ENCODE results near the gene NOL12. TPM values are rescaled to one million over a fixed set of nuclear protein-coding genes. Genes with fewer than 3 reads are reported as not detected.

NOL12 gene, protein sequence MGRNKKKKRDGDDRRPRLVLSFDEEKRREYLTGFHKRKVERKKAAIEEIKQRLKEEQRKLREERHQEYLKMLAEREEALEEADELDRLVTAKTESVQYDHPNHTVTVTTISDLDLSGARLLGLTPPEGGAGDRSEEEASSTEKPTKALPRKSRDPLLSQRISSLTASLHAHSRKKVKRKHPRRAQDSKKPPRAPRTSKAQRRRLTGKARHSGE
- 28.2 TPM for total RNA-seq

- Histone ChIP-seq H3K27ac (peak within 1 kb of the TSS; percentile 84), H3K4me1 (peaks cover 16% of the 10 kb centered on the region), H3K4me3 (peak within 1 kb of the TSS; percentile 76 to 83), H3K36me3 (peaks cover 0 to 8% of the 10 kb centered on the region in 2 donors), H3K9me3 (no peaks in the 10 kb centered on the region), H3K27me3 (no peaks in the 10 kb centered on the region)
- intact Hi-C loops (cut with DNase I) = no loop called here
- no peak for DNase-seq (ENCODE audit: extremely low spot score in 2 of 2)
- TF ChIP-seq POLR2A (IDR thresholded peaks at IDR 0.05) (no peak), POLR2AphosphoS5 (IDR thresholded peaks at IDR 0.05; ENCODE audit: insufficient read depth in 1 of 2, low read depth in 1 of 2) (peak; percentile 88 to 90)
- TF ChIP-seq, protein P1, sequence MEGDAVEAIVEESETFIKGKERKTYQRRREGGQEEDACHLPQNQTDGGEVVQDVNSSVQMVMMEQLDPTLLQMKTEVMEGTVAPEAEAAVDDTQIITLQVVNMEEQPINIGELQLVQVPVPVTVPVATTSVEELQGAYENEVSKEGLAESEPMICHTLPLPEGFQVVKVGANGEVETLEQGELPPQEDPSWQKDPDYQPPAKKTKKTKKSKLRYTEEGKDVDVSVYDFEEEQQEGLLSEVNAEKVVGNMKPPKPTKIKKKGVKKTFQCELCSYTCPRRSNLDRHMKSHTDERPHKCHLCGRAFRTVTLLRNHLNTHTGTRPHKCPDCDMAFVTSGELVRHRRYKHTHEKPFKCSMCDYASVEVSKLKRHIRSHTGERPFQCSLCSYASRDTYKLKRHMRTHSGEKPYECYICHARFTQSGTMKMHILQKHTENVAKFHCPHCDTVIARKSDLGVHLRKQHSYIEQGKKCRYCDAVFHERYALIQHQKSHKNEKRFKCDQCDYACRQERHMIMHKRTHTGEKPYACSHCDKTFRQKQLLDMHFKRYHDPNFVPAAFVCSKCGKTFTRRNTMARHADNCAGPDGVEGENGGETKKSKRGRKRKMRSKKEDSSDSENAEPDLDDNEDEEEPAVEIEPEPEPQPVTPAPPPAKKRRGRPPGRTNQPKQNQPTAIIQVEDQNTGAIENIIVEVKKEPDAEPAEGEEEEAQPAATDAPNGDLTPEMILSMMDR (IDR thresholded peaks at IDR 0.05) = peak in 1 of 3 experiments; percentile 26
These were observed at the start of gene NOL12 for GRCh38 chr22:37686002-37686982. Gene NOL12, plus strand, starts transcription at chr22:37686343. Its CDS starts 50 bp downstream, at chr22:37686393.

DNA sequence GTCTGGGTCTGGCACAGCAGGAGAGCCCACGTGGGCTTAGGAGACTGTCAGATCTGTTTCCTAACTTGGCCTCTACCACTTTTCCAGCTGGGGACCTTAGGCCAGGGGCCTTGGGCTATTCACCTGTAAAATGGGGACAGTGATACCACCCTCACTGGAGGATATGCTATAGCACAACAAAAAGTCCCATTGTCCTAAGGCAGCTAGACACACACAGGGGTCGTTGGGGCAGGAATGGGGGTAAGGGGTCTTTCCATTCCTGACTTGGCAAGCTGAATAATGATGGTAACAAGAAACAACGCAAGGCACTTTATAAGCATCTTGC lies 49.2 kb upstream of the NOL12 start:
- no peak for DNase-seq (ENCODE audit: extremely low spot score in 2 of 2)
- no peaks in the 10 kb centered on the region for H3K9me3 ChIP-seq
- H3K36me3 ChIP-seq = peaks cover 0 to 6% of the 10 kb centered on the region in 2 donors
- peaks cover 84% of the 10 kb centered on the region for H3K4me1 ChIP-seq
- peak overlapping the region; percentile 5 for H3K27ac ChIP-seq
- TF ChIP-seq, protein P1 (IDR thresholded peaks at IDR 0.05) = no peak
- no peak for TF ChIP-seq POLR2AphosphoS5 (IDR thresholded peaks at IDR 0.05; ENCODE audit: insufficient read depth in 1 of 2, low read depth in 1 of 2)
- no peak for TF ChIP-seq POLR2A (IDR thresholded peaks at IDR 0.05)
- H3K4me3 ChIP-seq = no peak overlapping the region
- no peaks in the 10 kb centered on the region for H3K27me3 ChIP-seq
- intact Hi-C loops (cut with DNase I) = no loop called here

DNA sequence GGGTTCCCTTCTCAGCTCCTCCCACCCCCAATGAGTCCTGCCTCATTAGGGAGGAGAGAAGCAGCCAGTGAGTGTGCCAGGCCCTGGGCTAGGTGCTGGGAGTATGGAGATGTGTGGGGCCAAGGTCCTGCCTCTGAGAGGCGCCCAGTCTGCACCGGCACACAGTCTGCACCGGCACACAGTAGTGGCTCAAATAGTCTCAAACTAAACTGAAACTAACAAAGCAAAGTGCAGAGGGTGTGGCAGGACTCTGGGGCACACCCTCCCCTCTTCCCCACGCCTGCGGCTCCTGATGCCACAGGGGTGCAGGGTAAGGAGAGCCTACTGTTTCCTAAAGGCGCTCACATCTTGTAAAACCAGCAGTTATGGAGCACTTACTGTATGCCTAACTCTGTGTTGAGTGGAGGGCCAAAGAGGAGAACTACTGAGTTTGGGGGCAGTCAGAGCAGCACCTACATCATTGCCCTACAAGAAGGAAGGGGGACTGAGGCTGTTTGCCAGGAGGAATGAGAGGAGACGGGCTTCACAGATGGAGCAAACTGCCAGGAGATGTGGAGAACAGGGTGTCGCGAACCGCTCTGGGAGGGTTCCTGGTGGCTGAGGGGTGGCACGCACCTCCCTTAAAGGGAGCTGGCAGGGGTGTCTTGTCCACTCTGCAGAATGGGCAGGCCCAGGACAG lies 47.6 kb upstream of the NOL12 start:
- no peak for DNase-seq (ENCODE audit: extremely low spot score in 2 of 2)
- peak overlapping the region; percentile 59 to 88 for H3K4me3 ChIP-seq
- peak overlapping the region; percentile 80 for H3K27ac ChIP-seq
- intact Hi-C loops (cut with DNase I) = no loop called here
- H3K27me3 ChIP-seq = no peaks in the 10 kb centered on the region
- no peaks in the 10 kb centered on the region for H3K9me3 ChIP-seq
- H3K4me1 ChIP-seq = peaks cover 82% of the 10 kb centered on the region
- TF ChIP-seq, protein P1 (IDR thresholded peaks at IDR 0.05) = no peak
- TF ChIP-seq POLR2AphosphoS5 (IDR thresholded peaks at IDR 0.05; ENCODE audit: insufficient read depth in 1 of 2, low read depth in 1 of 2) = no peak
- no peak for TF ChIP-seq POLR2A (IDR thresholded peaks at IDR 0.05)
- no peaks in the 10 kb centered on the region for H3K36me3 ChIP-seq

DNA sequence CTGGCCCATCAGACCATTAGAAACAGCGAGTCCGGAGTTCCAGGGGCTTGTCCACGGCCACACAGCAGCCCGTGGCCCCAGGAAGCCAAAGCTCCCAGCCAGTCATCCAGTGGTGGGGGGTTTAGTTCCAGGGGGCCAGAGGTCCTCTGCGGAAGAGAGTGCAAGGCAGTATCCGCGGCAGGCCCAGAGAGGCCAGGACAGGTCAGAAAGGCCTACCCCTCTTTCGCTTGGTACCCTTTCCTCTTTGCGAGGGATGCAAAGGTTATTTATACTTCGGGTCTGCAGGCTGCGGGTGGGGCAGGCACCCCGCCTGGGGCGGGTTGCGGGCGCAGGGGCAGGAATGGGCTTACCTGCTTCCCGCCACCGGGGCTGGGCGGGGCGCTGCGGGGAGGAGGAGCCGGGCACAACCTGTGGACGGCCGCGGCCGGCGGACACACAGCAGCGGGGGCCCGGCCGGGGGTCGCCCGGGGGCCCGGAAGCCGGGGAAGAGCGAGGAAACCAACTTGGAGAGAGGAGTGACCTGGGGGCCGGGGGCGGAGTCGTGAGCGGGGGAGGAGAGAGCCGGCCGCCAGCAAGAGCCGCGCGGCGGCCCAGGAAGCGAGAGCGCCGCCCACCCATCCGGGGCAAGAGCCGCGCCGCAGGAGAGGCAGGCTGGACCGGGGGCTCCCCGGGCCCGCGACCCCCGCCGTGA lies 46.9 kb upstream of the NOL12 start, which contains the start of gene SH3BP1:
Gene SH3BP1, plus strand, starts transcription at position 600 of the 691 bp plus-strand sequence. CDS start 119 bp downstream, outside the sequence.
- intact Hi-C loops (cut with DNase I) = no loop called here
- no peak for DNase-seq (ENCODE audit: extremely low spot score in 2 of 2)
- Histone ChIP-seq H3K9me3 (no peaks in the 10 kb centered on the region), H3K4me1 (peaks cover 78% of the 10 kb centered on the region), H3K27ac (peak within 1 kb of the TSS; percentile 80), H3K4me3 (peak within 1 kb of the TSS; percentile 59 to 88), H3K36me3 (no peaks in the 10 kb centered on the region), H3K27me3 (no peaks in the 10 kb centered on the region)
- no peak for TF ChIP-seq POLR2AphosphoS5 (IDR thresholded peaks at IDR 0.05; ENCODE audit: insufficient read depth in 1 of 2, low read depth in 1 of 2)
- TF ChIP-seq, protein P1 (IDR thresholded peaks at IDR 0.05) = no peak
- TF ChIP-seq POLR2A (IDR thresholded peaks at IDR 0.05) = no peak
